ENCODE results near the gene MARCHF3.

Gene MARCHF3

DNA sequence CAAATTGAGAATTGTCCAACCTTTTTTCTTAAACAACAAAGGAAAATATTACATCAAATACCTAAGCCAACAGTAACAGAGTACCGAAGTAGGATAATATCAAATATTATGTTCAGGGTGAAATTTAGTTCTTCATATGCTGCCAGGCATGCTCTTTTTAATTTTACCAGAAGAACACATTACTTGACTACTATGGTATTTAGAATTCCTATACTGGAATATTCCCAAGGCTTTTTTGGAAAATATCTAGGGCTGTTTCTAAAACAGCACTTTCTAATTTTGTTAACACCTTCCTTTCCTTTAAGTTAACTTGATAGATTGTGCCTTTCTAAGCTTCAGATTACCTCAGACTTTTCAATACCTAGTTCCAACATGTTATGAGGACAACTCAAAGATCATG lies 48.7 kb downstream of the MARCHF3 start:
- DNase-seq = no peak

GRCh38 chr5:126981222-126981621 lies 49.1 kb downstream of the MARCHF3 start:
- DNase-seq = no peak

DNA sequence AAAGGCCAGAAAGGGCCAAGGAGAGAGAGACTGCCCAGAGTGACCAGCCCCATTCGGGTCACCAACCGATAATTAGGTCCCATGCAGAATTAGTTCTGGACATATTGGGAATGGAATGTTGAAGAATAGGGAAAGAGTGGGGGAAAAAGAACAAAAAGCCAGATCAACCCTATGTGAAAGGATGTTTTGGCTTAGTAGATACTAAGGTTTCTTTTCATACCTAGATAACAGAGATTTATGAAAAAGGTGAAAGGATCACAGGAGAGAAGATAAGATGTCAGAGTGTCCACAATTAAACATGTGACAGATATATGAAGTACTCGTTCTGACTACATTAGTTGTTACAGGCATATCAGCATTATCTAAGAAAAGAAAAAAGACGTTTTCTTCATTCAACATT lies 52.1 kb downstream of the MARCHF3 start:
- DNase-seq = no peak

DNA sequence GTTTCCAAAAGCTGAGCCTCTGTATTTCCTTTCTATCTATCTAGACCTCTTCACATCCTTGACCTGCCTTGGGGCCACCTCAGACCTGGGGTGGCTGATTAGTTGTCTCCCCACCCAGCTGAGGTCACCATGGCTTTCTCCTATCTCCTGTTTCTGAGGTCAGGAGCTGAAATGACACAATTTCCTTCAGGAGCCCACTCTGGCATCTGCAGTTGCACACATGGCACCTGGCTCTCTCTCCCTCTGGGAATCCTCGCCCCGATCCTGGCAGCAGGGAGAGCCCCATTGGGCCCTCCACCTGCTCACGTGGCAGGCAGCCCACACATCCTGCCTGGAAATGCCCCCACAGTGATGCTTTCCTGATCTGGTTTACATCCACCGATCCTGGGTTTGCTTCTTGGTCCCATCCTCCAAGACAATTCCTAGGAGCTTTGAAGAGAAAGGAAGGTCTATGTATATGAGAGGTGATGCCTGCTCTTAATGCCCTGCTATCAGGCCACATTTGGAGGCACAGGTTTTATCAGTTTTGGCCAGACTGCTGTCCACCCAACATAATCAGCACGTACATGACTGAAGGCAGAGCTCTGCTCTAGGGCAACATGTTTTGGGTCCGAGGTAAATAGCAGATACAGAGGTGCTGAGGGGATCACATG lies 53.7 kb downstream of the MARCHF3 start:
- no peak for DNase-seq

DNA sequence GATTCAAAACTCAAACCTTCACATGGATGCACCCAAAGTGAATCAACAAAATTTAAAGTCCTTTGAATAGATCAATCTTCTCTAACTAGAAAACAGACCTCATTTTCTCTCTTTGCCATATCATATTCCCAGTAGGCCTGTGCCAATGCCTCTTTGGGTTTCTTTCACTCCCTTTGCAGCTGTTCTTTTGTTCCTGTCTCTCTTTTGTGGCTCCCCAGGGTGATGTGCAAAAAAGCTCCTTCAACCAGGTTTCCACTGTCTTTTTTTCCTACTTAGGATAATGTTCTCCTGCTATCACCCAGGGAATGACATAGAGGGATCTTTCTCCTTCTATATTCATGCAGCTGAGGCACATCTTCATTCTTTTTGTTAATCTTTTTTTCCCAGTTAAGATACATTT lies 54.6 kb downstream of the MARCHF3 start:
- DNase-seq = peak; percentile 61

DNA sequence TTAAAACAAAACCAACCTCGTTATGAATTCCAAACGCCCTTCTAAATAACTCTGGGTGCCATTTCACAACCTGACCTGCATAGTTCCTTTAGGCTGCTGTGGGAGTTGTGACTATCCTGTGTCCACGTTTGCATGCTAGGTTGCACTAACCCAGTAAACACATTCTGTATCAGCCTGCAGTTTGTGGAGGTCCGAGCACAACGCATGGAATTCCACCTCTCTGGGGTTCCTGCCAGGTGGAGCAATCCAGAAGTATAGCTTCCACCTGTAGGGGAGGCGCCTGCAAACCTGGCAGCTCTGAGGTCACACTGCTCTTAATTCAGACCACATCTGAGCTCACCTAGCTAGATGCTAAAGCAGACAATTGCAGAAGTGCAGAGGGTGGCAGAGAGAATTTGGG lies 57.2 kb downstream of the MARCHF3 start:
- DNase-seq = no peak

- no peak for DNase-seq
Measured at GRCh38 chr5:126972062-126972895, 58.1 kb downstream of the MARCHF3 start.

GRCh38 chr5:126971455-126972031 lies 58.8 kb downstream of the MARCHF3 start:
- DNase-seq = no peak

DNA sequence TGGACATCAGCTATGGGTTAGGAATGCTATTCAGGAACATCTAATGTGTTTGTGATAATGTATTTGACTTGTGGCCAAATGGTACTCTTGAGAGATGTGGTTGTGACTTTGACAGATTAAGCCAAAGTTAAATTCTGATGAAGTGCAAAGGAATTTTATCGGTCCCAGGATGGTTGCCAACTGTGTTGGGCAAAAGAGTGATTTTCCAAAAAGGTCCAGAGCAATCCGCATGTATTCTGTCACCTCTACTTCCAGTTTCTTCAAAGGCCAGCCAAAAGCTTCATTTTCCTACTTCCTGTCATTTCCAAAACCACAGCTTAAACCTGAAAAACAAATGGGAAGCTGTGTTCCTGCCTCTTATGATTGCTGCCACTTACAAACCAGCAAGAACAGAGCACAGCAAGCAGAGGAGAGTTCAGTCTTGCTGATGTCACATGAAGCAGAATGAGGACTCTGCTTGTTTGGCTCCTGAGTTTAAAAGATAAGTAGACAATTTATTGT lies 59.8 kb downstream of the MARCHF3 start:
- DNase-seq = no peak

DNA sequence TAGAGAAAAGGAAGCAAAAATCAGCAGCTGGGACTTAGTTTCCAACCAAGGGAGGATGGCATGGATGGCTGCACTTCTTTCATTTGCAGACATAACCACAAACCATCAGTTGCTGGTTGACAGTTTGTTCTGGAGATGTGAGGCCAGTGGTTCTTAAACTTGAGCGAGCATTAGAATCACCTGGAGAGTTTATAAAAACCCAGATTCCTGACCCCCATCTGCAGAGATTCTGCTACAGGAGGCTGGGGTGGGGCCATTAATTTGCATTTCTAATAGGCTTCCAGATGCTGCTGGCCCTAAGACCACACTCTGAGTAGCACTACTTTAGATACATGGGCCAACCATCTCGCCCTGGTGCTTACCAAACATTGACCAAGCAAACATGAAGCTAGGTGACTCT lies 60.8 kb downstream of the MARCHF3 start:
- no peak for DNase-seq

DNA sequence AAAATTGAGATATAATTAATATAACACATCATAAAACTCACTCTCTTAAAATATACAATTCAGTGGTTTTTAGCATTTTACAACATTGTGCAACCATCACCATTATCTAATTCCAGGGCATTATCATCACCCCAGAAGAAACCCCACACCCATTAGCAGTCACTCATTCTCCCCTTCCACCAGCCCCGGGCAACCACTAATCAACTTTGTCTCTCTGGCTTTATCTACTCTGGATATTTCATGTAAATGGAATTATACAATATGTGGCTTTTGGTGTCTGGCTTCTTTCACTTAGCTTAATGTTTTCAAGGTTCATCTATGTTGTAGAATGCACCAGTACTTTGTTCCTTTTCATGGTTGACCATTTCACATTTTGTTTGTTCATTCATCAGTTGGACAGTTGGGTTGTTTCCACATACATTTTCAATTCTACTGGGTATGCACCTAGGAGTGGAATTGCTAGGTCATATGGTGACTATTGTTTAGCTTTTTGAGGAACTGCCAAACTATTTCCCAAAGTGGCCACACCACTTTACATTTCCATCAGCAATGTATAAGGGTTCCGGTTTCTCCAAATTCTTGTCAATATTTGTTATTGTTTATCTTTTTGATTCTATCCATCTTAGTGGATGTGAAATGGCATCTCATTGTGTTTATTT lies 62.4 kb downstream of the MARCHF3 start:
- no peak for DNase-seq

DNA sequence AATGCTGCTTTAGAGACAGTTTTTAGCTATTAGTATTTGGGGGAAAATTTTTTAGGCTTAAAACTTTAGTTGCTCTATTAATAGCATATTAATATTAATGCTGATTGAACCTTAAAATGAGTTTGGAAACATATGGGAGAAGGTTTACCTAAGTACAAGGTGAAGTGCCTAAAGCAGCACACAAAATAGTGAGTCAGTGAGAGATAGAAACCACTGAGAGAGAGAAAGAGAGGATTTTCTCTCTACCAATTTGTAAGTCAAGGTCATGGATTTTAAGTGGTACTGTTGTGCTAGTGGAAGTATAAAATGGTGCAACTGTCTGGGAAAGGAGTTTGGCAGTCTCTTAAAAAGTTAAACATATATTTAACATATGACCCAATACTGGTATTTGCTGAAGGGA lies 64.9 kb downstream of the MARCHF3 start:
- DNase-seq = no peak

GRCh38 chr5:126965061-126965475 lies 65.3 kb downstream of the MARCHF3 start:
- no peak for DNase-seq

- no peak for DNase-seq
Measured at GRCh38 chr5:126963822-126964375, 66.5 kb downstream of the MARCHF3 start.

GRCh38 chr5:126961702-126962101 lies 68.7 kb downstream of the MARCHF3 start:
- DNase-seq = peak; percentile 68

DNA sequence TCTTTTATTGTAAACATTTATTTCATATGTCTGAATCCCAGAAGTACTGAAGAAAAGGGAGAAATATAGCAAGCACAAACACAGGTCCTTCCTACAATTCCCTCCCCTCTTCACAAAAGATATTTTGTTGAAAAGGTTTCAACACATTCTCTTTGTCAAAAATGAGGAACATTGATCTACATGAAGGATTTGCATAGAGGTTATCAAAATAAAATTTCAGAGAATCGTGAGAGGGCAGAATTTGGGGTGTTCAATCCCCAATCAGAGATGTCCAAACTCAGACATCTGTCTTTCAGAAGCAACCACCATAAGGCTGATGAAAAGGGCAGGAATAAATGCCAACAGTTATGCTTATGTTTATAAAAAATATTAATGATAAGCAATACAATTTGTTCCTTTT lies 69.2 kb downstream of the MARCHF3 start:
- DNase-seq = no peak

GRCh38 chr5:126959188-126959587 lies 71.2 kb downstream of the MARCHF3 start:
- DNase-seq = no peak

GRCh38 chr5:126956991-126957390 lies 73.4 kb downstream of the MARCHF3 start:
- DNase-seq = no peak

DNA sequence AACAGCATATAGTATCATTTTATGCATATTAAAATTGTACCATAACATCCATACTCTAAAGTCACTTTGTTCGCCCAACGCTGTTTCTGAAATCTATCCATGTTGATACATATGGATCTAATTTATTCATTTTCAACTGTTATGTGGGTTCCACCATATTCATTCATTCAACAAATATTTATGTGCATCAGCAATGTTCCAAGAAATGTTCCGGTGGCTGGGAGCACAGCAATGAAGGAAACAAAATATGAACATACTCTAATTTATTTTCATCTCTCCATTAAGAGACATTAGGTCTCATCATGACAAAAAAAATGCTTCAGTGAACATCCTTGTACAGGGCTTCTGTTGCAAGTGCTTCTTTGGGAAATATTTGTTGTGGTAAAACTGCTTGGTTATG lies 75.4 kb downstream of the MARCHF3 start:
- DNase-seq = no peak

DNA sequence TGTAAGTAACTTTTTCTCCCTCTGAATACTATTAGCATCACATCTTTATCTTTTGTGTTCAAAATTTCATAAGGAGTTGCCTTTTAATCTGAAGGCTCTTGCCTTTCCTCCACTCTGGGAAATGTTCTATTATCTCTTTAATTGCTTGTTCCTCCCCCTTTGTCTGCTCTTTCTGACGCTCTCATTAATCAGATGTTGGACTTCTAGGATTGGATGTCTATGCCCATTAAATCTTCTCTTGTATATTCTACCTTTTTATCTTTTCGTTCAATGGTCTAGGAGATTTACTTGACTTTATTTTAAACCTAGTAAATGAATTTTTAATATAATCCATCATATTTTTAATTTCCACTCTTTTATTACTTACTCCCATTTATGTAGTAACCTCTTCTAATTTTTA lies 76.7 kb downstream of the MARCHF3 start:
- DNase-seq = no peak

GRCh38 chr5:126949475-126949874 lies 80.9 kb downstream of the MARCHF3 start:
- DNase-seq = no peak

DNA sequence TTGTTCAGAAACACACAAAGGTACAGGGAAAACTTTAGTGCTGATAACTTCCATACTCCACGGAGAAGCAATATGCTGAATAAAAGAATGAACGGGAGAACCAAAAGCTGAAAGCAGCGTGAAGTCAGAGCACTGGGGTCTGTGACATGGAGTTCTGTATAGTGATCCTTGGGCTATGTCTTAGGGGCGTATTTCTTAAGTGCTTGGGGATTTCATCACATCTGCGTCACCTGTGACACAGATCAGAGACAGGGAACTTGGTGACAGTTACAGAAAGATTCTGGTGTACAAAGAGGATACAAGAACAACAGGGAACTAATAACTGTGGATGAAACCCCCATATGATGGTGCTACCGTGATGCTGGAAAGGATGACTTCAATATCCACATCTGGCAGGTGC lies 81.9 kb downstream of the MARCHF3 start:
- DNase-seq = no peak

- no peak for DNase-seq
Measured at GRCh38 chr5:126948011-126948355, 82.4 kb downstream of the MARCHF3 start.
